GM19351 (cell line): ENCODE results near the gene ACTG2.

Experiments
- ATAC-seq: cut with Tn5 transposase; IDR thresholded peaks from one replicate; pipeline ENCODE4 v1.9.1; 2021; ENCODE audit warnings: mild to moderate bottlenecking, moderate library complexity; ENCODE audit not compliant: unreplicated experiment

ACTG2 gene

DNA sequence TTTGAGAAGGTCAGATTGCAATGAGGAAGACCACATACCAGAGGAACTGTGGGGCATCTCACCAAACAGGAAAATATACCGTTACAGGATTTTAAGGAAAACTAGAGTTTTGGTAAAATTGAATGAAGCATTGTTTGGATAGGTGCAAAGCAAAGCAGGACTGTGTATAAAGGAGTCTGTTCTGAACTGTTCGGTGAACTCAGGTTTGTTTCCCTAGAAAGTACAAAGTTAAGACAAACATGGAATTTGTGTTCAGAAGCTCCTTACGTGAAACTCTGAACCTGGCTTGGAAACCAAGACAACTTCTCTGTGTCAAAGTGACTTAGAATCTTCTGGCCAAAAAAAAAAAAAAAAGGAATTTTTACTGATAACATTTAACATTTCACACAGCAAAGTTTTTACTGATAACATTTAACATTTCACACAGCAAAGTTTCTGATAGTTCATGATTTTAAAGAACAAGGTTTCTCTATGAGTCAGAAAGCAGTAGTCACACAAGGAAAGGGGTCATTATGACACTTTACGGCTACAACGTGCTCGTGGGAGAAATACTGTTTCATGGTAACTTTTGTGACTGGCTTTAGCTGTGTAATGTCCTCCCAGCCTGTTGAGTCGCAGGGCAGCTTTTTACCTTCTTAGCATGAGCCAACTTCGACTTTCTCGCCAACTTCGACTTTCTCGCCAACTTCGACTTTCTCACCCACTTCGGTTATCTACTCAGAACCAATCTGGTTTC lies 70.7 kb downstream of the ACTG2 start:
- peak; percentile 84 for ATAC-seq

DNA sequence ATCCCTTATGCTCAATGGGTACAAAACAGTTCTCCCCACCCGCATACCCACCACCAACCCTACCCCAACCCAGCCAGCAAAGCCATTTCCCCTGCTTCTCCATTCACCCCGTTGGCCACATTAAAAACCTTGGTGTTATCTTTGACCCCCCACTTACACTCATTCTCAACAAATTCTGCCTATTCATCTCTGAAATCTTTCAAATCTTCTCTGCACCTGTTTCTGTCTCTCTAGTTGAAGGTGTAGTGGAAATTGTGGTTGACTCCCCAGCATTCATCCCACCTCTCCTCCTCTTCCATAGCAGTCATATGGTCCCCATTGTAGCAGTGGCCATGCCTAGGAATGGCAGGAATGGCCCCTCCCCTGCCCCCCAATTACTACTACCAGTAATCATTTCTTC lies 71.4 kb downstream of the ACTG2 start:
- peak; percentile 21 for ATAC-seq

DNA sequence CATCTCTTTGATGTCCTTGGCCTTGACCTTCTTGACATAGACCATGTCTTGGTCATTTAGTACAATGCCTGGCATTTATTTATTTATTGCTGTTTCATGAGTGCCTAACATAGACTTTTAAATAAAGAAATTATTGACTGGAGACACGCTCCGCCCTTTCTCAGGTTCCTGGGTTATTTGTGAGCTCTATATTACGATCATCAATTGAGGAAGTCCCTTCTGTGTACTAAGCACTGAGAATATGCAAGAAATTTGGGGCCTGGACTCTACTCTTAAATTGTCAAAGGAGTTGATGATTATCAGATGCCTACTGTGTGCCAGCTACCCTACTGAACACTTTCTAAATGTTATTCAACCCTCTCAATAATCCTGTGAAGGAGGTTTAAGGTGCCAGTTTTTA lies 72.2 kb downstream of the ACTG2 start:
- no peak for ATAC-seq

DNA sequence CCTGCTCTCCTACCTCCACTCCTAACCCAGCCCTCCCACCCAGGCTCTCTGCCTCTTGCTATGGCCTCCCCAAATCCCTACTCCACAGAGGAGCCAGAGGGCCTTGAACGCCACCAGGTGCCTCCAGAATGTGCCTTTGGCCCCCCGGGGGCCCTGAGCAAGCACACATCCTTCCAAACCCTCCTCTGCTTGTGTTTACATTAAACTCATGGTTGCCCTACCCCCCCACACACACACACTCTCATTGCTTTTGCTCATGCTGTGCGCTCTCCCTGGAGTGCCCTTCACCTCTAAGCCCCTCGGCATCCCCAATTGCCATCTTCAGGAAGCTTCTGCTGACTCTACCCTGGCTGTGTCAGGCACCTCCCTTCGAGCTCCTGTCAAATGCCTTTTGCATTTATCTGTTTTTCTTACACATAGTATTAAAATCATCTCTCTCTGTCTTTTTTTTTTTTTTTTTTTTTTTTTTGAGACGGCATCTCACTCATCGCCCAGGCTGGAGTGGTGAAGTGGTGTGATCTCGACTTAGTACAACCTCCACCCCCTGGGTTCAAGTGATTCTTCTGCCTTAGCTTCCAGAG lies 75.6 kb downstream of the ACTG2 start:
- no peak for ATAC-seq

DNA sequence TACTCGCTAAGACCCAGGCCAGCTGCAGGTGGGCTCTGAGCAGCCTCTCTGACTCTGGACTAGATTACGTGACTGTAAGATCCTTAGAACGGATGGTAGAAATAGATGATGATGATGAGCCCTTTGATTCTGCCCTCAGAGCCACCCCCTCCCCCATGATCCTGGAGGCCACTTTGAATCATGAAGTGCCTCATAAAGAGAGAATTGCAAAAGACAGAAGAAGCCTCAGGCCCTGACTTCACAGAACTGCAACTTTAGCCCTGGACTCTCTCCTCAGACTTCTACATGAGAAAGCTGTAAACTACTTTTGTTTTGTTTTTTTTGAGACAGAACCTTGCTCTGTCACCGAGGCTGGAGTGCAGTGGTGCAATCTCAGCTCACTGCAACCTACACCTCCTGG lies 76.5 kb downstream of the ACTG2 start:
- ATAC-seq, result no peak
